GM12892 (cell line): ENCODE measurements around the gene CAPRIN1.
A peak's percentile ranks its signal among the peaks of the same experiment; 100 is the strongest.

Experiments used
- DNase-seq: peaks from one replicate; pipeline ENCODE4 v3.0.0; 2011; ENCODE audit not compliant: insufficient read length
- FAIRE-seq: peaks from 2 replicates; lab custom pipeline; 2011; peaks lifted over from hg19 to GRCh38; lab: Jason Lieb, UNC
- POLR2A ChIP-seq: IDR thresholded peaks from 2 replicates; pipeline ENCODE4 v1.6.1; 2011; ENCODE audit warnings: low read depth, low read length, control low read depth
- POLR2AphosphoS5 ChIP-seq: IDR thresholded peaks from 2 replicates; pipeline ENCODE4 v1.6.1; 2011; ENCODE audit warnings: low read depth, low read length, control low read depth
- TAF1 ChIP-seq: IDR thresholded peaks from 2 replicates; pipeline ENCODE4 v1.6.1; 2011; ENCODE audit warnings: low read depth, mild to moderate bottlenecking, control low read depth, low read length, borderline replicate concordance

CAPRIN1 gene

GRCh38 chr11:34132261-34132965 is 80.9 kb downstream of the CAPRIN1 start:
- TF ChIP-seq POLR2AphosphoS5 = no peak
- no peak for TF ChIP-seq TAF1
- no peak for TF ChIP-seq POLR2A
- no peak for DNase-seq
- no peak for FAIRE-seq

- DNase-seq = no peak
- TF ChIP-seq TAF1 (no peak), POLR2AphosphoS5 (no peak), POLR2A (no peak)
- peak; percentile 70 for FAIRE-seq
Measured at GRCh38 chr11:34134765-34135164, 83.2 kb downstream of the CAPRIN1 start.

GRCh38 chr11:34135439-34135838 is 83.9 kb downstream of the CAPRIN1 start:
- no peak for TF ChIP-seq TAF1
- no peak for TF ChIP-seq POLR2AphosphoS5
- no peak for TF ChIP-seq POLR2A
- FAIRE-seq (no peak), DNase-seq (no peak)

GRCh38 chr11:34136420-34136819 is 84.9 kb downstream of the CAPRIN1 start:
- TF ChIP-seq POLR2A (no peak), TAF1 (no peak), POLR2AphosphoS5 (no peak)
- no peak for FAIRE-seq
- no peak for DNase-seq

GRCh38 chr11:34139346-34139745 is 87.8 kb downstream of the CAPRIN1 start:
- FAIRE-seq (no peak), DNase-seq (no peak)
- TF ChIP-seq POLR2A (no peak), TAF1 (no peak), POLR2AphosphoS5 (no peak)

GRCh38 chr11:34140149-34140548 is 88.6 kb downstream of the CAPRIN1 start:
- TF ChIP-seq POLR2A = no peak
- TF ChIP-seq POLR2AphosphoS5 = no peak
- no peak for TF ChIP-seq TAF1
- FAIRE-seq (no peak), DNase-seq (no peak)

GRCh38 chr11:34143048-34143447 is 91.5 kb downstream of the CAPRIN1 start:
- DNase-seq (no peak), FAIRE-seq (no peak)
- TF ChIP-seq POLR2A (no peak), POLR2AphosphoS5 (no peak), TAF1 (no peak)

- TF ChIP-seq TAF1 = no peak
- no peak for TF ChIP-seq POLR2A
- no peak for TF ChIP-seq POLR2AphosphoS5
- no peak for DNase-seq
- FAIRE-seq = peak; percentile 98
Measured at GRCh38 chr11:34145073-34145472, 93.5 kb downstream of the CAPRIN1 start.

- DNase-seq (no peak), FAIRE-seq (peak; percentile 94)
- no peak for TF ChIP-seq POLR2AphosphoS5
- no peak for TF ChIP-seq POLR2A
- TF ChIP-seq TAF1 = no peak
Measured at GRCh38 chr11:34145847-34146381, 94.4 kb downstream of the CAPRIN1 start.

GRCh38 chr11:34146411-34146810 is 94.9 kb downstream of the CAPRIN1 start:
- no peak for FAIRE-seq
- no peak for TF ChIP-seq POLR2A
- no peak for TF ChIP-seq POLR2AphosphoS5
- no peak for TF ChIP-seq TAF1
- DNase-seq = no peak

GRCh38 chr11:34146866-34147265 is 95.3 kb downstream of the CAPRIN1 start:
- FAIRE-seq (peak; percentile 74), DNase-seq (no peak)
- TF ChIP-seq POLR2AphosphoS5 (no peak), POLR2A (no peak), TAF1 (no peak)

- FAIRE-seq (no peak), DNase-seq (no peak)
- TF ChIP-seq POLR2AphosphoS5 (no peak), POLR2A (no peak), TAF1 (no peak)
Measured at GRCh38 chr11:34147581-34147980, 96.0 kb downstream of the CAPRIN1 start.
